Activated CD4-positive, alpha-beta T cell treated with anti-CD3 and anti-CD28 coated beads, Interleukin-10, Interleukin-2, amounts not matched to agents 100 ng/mL and 50 ng/mL, durations not matched to agents 16 hours and 8 hours (primary cell): Measurements from ENCODE around the gene RTN4R.
A peak's percentile ranks its signal among the peaks of the same experiment; 100 is the strongest.
"Not testable (repeated sequence)": the region's sequence is repeated elsewhere in the genome, so short reads cannot be mapped to it uniquely, and the experiment has no call there.

Experiments used
- DNase-seq: peaks from one replicate; pipeline ENCODE4 v3.0.0-alpha.2; 2020

RTN4R gene

DNA sequence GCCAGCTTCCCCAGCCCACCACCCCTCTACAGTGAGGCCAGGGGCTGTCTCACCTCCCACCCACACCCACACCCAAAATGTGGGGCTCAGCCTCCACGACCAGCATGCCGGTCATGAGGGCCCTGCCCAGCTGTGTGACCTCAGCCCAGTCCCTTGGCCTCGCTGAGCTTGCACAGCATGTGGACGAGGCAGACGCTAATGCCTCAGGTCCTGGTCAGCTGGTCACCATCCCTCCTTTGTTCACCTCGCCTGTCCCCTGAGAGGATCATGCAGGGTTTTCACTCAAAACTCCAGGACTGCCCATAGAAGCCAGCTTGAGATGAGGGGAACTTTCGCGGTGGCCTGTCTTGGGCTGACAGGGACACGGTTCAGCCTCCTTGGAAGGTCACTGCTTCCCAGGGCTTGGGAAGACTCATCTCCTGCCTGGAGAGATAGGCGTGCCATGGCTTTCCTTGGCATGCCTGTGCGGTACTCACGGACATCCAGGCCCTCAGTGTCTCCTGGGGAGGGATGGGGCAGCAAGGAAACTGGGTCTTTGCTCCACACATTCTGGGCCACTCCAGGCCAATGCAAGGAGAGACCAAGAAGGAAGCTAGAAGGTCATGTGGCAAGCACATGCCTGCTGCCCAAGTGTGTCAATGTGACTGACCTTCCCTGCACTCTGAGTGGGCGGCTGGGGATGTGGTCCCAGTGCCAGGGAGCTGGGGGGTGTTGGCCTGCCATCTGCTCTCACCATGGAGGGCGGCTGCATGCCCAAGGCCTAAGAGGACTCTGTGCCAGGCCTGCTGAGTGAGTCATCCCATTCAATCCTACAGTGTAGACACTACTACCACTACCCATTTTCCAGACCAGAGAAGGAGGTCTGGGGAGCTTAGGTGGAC, 3.2 kb upstream of the RTN4R start:
- no peak for DNase-seq

DNA sequence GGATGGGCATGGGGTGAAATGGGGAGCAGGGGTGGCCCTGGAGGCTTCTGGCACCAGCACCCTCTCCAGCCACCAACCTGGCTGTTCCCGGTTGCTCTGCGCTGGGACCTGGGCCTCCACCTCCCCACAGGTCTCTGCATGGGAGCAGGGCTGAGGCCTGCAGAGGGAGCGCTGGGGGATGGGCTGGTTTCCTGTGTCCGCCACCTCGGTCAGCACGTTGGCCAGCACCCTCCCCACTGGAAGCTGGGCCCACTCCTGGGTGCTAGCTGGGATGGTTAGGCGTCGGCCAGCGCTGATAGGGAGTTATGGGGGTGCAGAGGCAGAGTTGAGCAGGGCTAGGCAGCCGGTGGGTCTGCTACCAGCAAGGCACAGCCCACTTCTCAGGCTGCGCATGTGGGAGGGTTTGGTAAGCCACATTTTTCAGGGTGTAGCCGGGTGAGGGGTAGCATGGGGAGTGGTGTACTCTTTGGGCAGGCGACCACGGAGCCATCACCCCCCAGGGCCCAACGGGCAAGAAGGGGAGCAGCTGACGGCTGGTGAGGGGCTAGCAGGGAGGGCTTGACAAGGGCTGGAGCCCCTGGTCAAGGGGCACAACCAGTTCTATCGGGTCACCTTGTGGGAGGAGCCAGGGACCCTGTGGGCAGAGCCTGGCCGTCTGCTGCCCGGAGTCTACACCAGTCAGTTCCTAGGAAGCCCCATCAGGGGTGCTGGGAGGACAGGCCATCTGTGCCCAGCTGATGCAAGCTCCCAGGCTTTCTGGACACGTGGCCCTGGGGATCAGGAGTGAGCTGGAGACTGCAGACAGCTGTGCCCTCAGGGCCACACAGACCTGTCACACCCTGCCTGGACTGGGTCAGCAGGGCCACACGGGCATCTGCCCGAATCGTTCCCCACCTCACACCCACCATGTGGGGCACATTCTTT, 2.3 kb upstream of the RTN4R start:
- DNase-seq: not testable (repeated sequence)

DNA sequence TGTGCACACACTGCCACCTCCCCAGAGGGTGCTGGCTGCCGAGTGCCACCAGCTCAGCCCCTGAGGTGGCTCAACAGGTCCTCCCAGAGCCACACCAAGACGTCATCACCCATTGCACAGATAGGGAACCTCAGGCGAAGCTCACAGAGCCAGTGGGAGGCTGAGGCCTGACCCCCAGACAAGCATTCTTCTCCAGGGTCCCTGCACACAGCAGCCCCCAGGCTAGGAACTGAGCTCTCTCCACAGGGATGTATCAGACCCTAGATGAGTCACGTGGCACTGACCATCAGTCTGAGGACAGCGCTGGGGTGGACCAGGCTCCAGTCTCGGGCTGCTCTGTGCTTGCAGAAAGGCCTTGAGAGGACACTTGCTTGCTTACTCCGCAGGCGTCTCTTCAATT, 1.6 kb upstream of the RTN4R start:
- DNase-seq: not testable (repeated sequence)

DNA sequence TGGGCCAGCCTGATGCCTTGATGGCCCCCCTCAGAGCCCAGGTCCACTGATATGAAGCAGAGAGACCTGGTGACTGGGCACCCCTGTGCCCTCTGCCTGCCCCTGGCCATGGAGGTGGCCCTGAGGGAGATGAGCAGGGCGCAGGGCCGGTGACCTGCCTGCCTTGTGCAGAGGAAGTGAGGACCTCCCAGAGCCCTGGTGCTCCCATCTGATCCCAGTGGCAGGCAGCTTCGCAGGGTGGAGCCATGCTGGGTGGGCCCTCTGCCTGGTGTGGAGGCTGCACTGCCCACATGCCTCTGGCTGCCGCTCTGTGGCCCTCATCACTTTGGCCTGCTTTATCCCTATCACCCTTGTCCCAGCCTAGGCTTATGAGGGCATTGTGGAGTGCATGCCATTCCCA, 1.1 kb upstream of the RTN4R start:
- DNase-seq: not testable (repeated sequence)

DNA sequence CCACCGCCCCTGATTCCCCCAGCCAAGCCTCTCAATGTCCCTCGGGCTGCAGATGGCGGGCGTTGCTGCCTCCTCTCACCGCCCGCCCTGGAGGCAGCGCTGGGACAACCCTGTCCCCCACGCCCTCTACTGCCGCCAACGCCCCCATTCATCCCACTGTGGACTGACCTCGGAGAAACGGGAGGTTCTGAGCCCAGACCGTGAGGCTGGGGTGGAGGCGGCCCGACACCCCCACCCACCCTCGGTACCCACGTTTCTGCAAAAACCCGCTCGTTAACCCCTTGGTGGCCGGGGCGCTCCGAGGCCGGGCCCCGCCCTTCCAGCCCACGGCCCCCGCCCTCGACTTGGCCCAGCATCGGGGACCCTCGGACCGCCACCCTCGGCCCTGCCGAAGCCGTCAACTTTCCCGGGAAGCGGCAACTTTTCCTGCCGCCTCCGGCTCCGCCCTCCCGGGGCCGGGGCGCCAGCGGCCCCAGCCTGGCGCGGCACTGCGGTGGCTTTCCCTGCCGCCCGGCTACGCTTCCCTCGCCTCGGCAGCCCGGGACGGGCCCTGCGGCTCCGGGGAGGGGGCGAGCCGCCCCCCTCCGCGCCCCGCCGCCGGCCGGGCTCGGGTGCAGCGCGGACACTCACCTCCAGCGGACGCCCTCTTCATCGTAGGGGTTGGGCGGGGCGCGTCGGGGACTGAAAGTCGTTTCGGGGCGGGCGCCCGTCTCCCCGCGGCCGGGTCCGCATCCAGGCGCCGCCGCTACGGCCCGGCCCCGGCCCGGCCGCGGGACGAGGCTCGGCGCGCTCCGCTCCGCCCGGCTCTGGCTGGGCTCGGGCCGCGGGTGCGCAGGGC, 458 bp downstream of the RTN4R start:
- DNase-seq: no peak

DNA sequence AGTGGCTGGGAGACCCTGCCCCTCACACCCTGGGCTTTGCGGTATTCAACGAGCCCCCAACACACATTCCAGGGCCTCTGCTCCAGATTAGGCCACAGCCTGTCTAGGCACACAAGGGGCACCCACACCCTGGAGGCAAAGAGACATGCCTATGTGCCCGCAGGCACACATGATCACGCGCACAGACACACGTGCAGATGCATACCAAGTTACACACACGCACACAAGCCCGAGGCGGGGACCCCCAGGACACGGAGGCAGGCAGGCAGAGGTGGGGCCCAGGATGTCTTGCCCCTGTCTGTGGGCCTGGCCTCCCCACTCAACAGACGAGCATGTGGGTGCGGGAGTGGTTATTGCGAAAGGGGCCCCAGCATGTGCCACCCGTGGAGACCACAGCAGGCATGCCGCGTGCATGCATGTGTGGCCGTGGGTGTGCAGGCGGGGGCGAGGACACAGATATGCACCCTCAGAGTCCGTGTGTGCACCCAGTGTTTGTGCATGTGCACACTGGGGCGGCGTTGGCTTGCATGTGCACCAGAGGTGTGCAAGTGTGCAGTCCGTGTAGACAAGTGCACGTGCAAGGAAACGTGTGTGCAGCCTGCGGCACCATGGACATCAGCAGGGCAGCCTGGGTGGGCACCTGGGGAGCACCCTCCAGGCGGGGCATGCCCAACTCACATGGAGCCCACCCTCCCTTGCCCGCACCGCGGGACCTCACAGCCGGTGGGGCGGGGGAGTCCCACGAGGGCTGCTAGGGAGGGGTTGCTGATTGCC, 1.3 kb downstream of the RTN4R start:
- DNase-seq: not testable (repeated sequence)

DNA sequence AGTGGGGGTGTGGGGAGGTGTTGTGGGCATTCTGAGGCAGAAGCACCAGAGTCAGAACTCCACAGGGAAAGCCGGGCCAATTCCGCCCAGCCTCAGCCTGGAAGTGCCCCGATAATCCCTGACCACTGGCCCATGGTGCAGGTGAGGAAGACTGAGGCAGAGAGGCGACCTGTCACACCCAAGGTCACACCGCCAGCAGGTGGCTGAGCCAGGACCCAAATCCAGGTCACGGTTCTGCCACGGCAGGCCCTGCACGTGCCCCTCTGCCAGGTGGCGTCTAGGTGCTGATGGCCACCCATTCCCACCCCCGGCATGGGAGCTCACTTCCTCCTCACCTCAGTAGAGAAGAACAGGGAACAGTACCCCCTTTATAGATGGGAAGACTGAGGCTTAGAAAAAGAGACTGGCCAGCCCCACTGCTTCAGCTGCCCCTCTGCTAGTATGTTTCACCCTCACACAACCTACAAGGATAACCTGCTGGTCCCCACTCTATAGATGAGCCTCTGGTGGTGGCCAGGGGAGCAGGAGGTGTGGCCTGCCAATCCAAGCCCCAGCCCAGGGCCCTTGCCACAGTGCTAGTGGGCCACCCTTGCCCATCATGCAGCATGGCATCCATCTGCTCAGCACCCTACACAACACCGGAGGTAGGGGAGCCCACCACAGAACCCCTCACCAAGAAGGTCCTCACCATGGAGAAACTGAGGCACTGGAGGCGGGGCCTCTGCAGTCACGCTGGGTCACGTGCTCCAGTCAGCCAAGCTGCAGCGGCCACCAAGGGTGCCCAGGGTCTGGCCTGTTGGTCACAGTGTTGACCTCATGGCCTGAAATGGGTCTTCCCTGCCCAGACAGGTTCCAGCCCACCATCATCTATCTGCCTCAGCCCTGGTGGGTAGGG, 2.1 kb downstream of the RTN4R start:
- DNase-seq: not testable (repeated sequence)

DNA sequence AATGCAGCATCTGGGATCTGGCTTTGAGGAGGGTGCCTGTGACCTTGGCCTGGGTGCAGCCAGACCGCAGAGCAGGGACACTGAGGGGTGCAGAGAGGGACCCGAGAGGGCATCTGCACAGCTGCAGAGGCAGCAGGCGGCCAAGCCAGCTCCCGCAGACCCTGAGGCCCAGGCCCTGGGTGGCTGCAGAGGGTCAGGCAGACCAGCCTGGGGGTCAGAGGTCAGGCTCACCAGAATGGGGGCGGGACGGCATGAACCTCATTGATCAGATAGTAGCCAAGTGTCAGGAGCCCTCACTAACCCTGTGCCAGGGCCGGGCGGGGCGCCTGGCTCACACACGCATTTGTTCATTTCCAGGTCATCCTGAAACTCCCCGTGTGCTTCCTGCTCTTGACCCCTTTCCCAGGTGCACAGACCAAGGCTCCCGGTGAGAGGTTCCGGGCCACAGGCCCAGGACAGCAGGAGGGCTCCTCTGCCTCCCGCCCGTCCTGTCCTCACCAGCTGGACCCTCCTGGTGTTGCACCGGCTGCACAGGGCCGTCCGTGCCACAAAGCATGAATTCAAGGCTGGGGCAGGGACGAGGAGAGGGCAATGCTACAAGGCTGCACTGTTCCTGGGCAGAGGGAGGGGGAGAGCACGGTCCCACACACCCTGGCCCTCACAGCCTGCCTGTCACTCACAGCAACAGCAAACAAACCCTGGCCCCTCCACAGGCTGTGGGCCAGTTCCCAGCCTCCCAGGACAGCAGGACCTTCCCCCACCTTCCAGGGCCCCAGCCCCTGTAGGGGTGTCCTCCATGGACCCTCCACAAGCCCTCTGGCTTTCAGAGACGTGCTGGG, 3.3 kb downstream of the RTN4R start:
- DNase-seq: no peak

DNA sequence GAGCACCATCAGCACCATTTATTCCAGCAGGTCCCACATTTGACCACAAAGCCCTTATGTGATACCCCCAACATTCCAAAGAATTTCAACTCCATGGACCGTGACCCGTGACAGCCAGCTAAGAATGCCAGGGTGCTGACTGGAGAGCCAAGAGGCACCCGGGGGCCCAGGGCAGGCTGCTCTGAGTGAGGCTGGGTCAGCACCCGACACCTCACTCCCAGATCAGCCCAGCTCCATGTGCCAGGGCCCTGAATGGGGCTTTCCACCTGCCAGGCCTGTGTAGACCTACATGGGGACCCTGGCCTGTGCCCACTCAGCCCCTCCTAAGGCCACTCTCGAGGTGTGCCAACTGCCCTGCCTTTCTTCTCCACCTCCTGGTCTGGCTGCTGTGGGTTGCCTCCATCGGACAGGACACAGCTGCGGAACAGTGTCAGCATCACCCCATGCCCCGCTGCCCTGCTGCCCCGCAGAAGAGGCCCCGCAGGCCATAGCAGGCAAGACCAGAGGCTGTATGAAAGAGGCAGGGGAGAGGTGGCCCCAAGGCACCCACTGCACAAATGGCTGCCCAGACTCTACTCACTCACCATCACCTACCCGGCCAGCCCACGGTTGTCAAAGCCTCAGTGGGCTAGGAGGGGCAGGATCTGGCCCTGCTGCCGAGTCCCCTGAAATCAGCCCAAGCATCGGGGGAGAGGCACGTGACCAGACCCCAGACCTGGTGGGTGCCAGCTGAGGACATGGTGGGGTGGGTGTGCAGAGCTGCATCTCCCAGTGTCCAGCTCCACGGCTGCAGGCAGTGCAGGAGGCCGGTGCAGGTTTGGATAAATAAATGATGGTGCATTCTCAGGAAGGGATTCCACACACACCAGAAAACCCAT, 4.5 kb downstream of the RTN4R start:
- not testable (repeated sequence) for DNase-seq

DNA sequence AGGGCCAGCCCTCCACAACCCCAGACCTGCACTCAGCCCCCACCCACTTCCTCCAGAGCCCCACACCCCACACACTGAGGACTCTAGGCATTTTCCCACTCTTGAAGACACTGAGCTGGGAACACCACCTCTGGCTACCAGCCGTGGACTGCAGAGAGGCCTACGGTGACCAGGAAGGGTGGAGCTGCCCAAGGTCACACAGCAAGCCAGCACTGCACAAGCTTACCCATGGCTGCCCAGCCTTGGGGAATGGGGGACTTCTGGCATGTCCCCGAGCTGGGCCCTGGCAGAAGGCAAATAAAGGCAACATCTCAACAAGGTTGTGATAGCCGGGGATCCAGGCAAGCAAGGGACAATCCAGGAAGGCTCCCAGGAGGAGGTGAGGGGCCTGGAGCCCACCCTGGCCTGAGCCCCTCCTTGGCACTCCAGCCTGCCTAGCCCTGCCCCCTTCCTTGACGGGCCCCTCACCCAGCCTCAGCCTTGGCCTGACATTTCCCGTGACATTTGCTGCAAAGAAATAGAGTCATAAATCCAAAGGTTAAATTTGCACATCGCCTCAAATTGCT, 5.5 kb downstream of the RTN4R start:
- DNase-seq: no peak

DNA sequence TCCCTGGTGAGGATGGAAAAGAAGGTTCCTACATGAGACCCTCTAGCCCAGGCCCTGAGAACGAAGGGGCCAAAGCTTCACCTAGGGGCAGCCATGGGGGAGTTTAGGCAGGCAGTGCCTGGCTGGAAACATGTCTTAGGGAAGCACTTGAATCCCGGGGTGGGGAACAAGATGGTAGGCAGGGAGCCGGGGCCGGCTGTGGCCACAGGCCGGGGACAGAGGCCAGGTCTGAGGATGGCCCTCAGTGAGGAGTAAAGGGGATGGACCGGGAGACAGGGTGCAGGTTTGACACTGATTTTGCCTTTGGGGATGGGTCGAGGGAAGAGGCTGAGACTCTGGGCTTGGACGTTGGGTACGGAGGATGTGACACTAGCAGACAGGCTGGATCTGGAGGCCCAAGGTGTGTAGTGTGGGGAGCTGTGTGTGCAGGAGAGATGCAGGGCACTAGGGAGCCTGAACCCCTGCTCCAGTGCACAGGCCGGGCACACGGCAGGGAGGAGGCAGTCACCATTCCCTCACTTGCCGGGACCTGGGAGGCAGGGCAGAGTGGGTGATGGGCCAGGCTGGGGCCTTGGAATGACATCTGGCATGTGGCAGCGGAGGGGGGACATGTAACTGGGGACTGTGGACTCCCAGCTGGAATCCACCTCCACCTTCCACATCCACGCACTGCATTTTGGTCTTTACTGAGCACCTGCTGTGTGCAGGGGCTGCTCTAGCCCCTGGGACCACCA, 6.1 kb downstream of the RTN4R start:
- no peak for DNase-seq

DNA sequence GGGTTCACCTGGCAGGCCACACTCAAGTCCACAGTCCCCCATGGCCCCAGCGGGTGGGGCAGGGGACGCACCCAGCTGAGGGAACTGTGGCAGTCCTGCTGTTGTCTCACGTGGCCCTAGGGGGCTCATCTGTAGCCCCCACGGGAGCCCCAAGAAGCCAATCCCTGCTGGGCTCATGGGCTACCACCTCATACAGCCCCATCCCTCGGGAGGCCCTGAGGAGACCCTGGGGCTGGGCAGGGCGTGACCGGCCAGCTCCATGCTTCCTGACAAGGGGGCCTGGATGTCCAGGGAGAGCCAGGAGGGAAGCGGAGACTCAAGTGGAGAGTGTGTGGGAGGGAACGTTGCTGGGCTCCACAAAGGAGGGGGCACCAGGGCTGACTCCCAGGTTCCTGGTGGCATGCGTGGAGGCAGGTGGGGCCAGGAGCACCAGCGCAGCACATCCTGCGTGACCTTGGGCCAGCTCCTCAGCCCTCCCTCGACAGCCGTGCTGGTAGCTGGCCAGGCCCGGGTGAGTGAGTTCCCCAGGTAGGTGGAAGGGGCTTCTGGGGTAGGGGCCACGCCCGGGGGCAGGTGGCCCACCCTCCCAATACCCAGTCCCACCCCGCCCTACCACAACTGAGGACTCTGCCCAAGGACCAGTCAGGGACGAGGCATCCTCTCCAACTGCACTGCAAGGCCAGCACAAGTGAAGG, 7.9 kb downstream of the RTN4R start:
- DNase-seq: no peak

DNA sequence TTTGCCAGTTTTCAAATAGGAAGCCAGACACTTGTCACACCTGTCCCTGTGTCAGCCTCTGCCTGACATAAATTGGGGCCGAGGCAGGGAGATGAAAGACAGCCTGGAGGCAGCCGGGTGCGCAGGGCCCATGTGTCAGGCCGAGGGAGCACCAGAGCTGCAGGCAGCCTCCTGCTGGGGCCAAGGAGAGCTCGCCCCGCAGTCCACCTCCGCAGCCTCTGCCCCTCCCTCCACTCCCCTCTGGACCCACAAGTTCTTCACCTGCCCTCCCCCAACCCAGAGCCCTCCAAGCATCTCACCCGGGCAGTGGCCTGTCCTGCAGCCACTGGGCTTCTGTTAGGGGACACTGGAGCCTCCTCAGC, 8.8 kb downstream of the RTN4R start:
- DNase-seq: no peak

DNA sequence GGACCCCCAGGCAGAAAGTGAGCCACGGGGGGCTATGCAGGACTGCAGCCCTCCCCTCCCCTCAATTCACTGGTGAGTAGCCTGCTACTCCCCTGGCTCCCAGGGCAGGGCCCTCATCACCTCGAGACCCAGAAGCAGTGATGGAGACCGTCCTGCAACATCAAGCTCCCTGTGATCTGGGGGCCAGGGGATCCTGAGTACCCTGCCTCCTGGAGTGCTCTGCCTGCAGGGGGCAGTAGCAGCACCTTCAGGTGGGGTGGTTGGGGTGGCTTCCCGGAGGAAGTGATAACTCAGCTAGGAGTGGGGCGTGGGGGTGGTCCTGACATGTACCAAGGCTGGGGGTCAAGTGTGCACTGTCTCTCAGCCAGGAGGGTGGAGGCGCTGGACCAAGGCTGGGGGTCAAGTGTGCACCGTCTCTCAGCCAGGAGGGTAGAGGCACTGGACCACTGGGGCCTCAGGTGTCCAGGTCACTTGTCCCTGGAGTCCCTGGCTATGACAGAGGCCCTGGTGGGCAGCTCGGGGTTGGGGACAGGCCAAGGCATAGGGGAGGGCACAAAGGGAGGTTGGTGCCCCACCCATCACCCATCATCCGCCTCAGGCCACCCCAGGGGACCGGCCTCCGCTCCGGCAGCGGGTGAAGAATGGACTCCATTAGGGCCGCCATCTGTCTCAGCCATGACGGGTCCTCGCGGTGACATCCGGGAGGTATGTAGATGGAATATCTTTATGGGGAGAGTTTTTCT, 9.4 kb downstream of the RTN4R start:
- peak; percentile 39 for DNase-seq

DNA sequence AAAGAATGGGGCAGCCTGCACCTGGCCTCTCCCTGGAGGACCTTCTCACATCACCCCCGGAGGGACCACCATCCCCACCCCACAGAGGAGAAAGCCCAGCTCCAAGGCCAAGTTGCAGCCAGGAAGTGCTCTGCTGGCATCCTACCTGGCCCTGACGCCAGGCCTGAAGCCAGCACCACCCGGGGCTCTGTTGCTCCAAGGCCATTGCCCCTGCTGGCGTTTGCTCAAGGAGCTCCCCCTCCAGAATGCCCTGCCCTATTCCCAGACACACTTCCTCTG, 10.2 kb downstream of the RTN4R start:
- no peak for DNase-seq

DNA sequence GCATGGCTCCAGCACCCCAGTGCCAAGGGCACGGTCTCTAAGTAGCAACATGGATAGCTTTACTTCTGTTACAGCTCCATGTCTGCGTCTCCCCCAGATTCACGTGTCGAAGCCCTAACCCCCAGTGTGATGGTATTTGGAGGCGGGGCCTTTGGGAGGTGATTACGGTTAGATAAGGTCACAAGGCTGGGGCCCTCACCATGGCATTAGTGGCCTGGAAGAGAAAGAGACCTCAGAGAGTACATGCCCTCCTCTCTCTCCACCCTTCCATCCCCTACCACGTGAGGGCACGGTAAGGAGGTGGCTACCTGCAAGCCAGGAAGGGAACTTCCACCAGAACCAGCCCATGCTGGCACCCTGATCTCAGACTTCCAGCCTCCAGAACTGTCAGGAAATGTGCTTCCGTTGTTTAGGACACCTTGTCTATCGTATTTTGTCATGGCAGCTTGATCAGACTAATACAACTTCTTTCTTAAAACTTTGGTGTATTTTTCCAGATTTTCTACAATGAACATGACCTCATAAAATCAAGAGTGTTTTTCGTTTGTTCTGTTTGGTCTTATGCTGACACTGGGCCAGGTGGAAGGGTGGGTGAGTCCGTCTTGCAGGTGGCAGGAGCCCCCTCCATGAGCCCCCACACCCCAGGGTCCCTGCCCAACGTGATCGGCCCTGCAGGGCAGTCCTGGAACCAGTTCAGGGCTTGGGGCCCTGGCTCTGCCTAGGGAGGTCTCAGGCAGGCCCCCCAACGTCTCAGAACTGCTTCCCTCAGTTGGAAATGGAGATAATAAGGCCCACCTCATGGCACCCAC, 10.7 kb downstream of the RTN4R start:
- DNase-seq: no peak
